HepG2 (cell line): ENCODE data around the gene IGF2BP3. TPM values are rescaled to one million over a fixed set of nuclear protein-coding genes. Genes with fewer than 3 reads are reported as not detected.

Experiments used
- ATAC-seq: fragments of 200-7000 bp; cut with Tn5 transposase; 3 replicates; pipeline ENCODE4 v1.9.1; 2020; ENCODE audit warnings: mild to moderate bottlenecking, moderate library complexity
- BruUV-seq: library from RNA; stranded (reverse); fragments of 400-500 nt; replicated peaks from 2 replicates; lab custom pipeline; 2021; lab: Mats Ljungman, UMichigan
- CTCF ChIA-PET: fragments of 300-600 bp; formaldehyde crosslinking; extraction: SDS; loops from one replicate; lab custom pipeline; 2021; ENCODE audit warnings: low total read pairs, inconsistent platforms, low intra/inter-chr PET ratio; lab: Yijun Ruan, JAX
- POLR2A ChIA-PET: fragments of 350-600 bp; sonication (Branson Sonifier 250); formaldehyde crosslinking; loops from one replicate; lab custom pipeline; 2020; ENCODE audit warnings: antibody characterized with exemption, inconsistent platforms; lab: Yijun Ruan, JAX
- DNase-seq: peaks from one replicate; pipeline ENCODE4 v3.0.0-alpha.2; 2015; ENCODE audit warnings: low spot score
- FAIRE-seq: peaks from 3 replicates; lab custom pipeline; 2011; peaks lifted over from hg19 to GRCh38; lab: Jason Lieb, UNC
- H2AFZ ChIP-seq: one replicate; pipeline ENCODE4 v1.6.1; 2011; ENCODE audit warnings: low read length, inconsistent platforms
- H3K27ac ChIP-seq: fragments of 300-600 bp; 3 replicates; pipeline ENCODE4 v1.8.0; 2011; ENCODE audit warnings: mixed run types, mild to moderate bottlenecking, mixed read lengths, low read length, inconsistent platforms; ENCODE audit not compliant: insufficient read depth; ENCODE audit errors: extremely low read length
- H3K27me3 ChIP-seq, 2 experiments: fragments of 200-600 bp in 1 of 2; 2 replicates in 1 of 2; 3 replicates in 1 of 2; pipeline versions ENCODE4 v1.6.0 to v1.8.0; 2011; ENCODE audit warnings: low read length in 2 of 2, mild to moderate bottlenecking in 2 of 2, moderate library complexity in 2 of 2, inconsistent platforms in 1 of 2; ENCODE audit not compliant: insufficient read depth in 2 of 2, control insufficient read depth in 1 of 2
- H3K36me3 ChIP-seq, 2 experiments: fragments of 200-600 bp in 1 of 2; replicated peaks in 1 of 2; 2 replicates in 1 of 2; 3 replicates in 1 of 2; pipeline versions ENCODE4 v1.5.1 to v1.8.0; 2011; ENCODE audit warnings: low read length in 2 of 2, inconsistent platforms in 1 of 2; ENCODE audit not compliant: insufficient read depth in 2 of 2, control insufficient read depth in 1 of 2
- H3K4me1 ChIP-seq: 2 replicates; pipeline ENCODE4 v1.5.1; 2012; ENCODE audit warnings: low read length, inconsistent platforms; ENCODE audit not compliant: insufficient read depth
- H3K4me2 ChIP-seq: 2 replicates; pipeline ENCODE4 v1.6.0; 2011; ENCODE audit warnings: low read depth, low read length, inconsistent platforms
- H3K4me3 ChIP-seq, 3 experiments: fragments of 200-600 bp in 1 of 3; sonication (generic), shearing (Covaris generic) in 1 of 3; replicated peaks in 1 of 3; 2 replicates each; pipeline ENCODE4 v1.5.1; 2011 to 2016; ENCODE audit warnings: low read length in 3 of 3, inconsistent platforms in 2 of 3, low read depth in 2 of 3, mild to moderate bottlenecking in 2 of 3, control low read depth in 1 of 3, mixed read lengths in 1 of 3; ENCODE audit not compliant: insufficient read depth in 1 of 3
- H3K79me2 ChIP-seq: one replicate; pipeline ENCODE4 v1.6.1; 2011; ENCODE audit warnings: low read length, inconsistent platforms; ENCODE audit not compliant: insufficient read depth
- H3K9ac ChIP-seq: 2 replicates; pipeline ENCODE4 v1.6.0; 2011; ENCODE audit warnings: mild to moderate bottlenecking, low read depth, low read length, inconsistent platforms; ENCODE audit not compliant: insufficient read depth
- H3K9me3 ChIP-seq: 2 replicates; pipeline ENCODE4 v1.5.1; 2012; ENCODE audit warnings: mild to moderate bottlenecking, low read length
- H4K20me1 ChIP-seq: 2 replicates; pipeline ENCODE4 v1.6.0; 2011; ENCODE audit warnings: inconsistent platforms, mild to moderate bottlenecking, low read length, moderate library complexity; ENCODE audit not compliant: insufficient read depth
- FOXA1 ChIP-seq, 2 experiments: fragments of 450-650 bp in 1 of 2; sonication (generic) in 1 of 2; formaldehyde crosslinking in 1 of 2; IDR thresholded peaks; 2 replicates each; pipeline versions ENCODE4 v1.4.0 to v1.6.1; 2016 to 2020; ENCODE audit warnings: missing genetic modification reagents in 1 of 2
- HOXA7 ChIP-seq: sonication (generic); formaldehyde crosslinking; IDR thresholded peaks from 2 replicates; pipeline ENCODE4 v1.8.1; 2022; ENCODE audit warnings: mild to moderate bottlenecking, missing genetic modification reagents, moderate library complexity
- KDM2A ChIP-seq: sonication (generic); formaldehyde crosslinking; IDR thresholded peaks from 2 replicates; pipeline ENCODE4 v1.4.0; 2020; ENCODE audit warnings: low read depth, missing genetic modification reagents, borderline replicate concordance
- NFKB2 ChIP-seq: sonication (generic); formaldehyde crosslinking; IDR thresholded peaks from 2 replicates; pipeline ENCODE4 v1.4.0; 2020; ENCODE audit warnings: missing genetic modification reagents, borderline replicate concordance
- PAX8 ChIP-seq: sonication (generic); formaldehyde crosslinking; IDR thresholded peaks from 2 replicates; pipeline ENCODE4 v1.8.0; 2022; ENCODE audit warnings: mild to moderate bottlenecking, missing genetic modification reagents, borderline replicate concordance
- SOX13 ChIP-seq, 3 experiments: fragments of 450-650 bp in 1 of 3; sonication (generic) in 1 of 3; formaldehyde crosslinking in 1 of 3; IDR thresholded peaks in 2 of 3; conservative IDR thresholded peaks in 1 of 3; 2 replicates each; pipeline versions ENCODE4 v1.5.0 to v1.6.1; 2016 to 2020; ENCODE audit warnings: antibody characterized with exemption in 1 of 3, mild to moderate bottlenecking in 1 of 3, missing compliant biosample characterization in 1 of 3, missing genetic modification reagents in 1 of 3, moderate library complexity in 1 of 3
- SP140L ChIP-seq: sonication (generic); formaldehyde crosslinking; IDR thresholded peaks from 2 replicates; pipeline ENCODE4 v1.4.0; 2020; ENCODE audit warnings: missing genetic modification reagents, borderline replicate concordance
- STAT6 ChIP-seq: sonication (generic); formaldehyde crosslinking; IDR thresholded peaks from 2 replicates; pipeline ENCODE4 v1.4.0; 2020; ENCODE audit warnings: missing genetic modification reagents, mild to moderate bottlenecking, borderline replicate concordance
- TFAP4 ChIP-seq: sonication (generic); IDR thresholded peaks from 2 replicates; pipeline ENCODE4 v1.6.1; 2016; ENCODE audit warnings: low read depth, borderline replicate concordance
- TMF1 ChIP-seq: sonication (generic); formaldehyde crosslinking; IDR thresholded peaks from 2 replicates; pipeline ENCODE4 v1.8.1; 2022; ENCODE audit warnings: low read depth, missing genetic modification reagents
- TP53 ChIP-seq: sonication (generic); formaldehyde crosslinking; conservative IDR thresholded peaks from 2 replicates; pipeline ENCODE4 v1.4.0; 2020; ENCODE audit warnings: missing genetic modification reagents
- ZBTB42 ChIP-seq: sonication (generic); formaldehyde crosslinking; IDR thresholded peaks from 2 replicates; pipeline ENCODE4 v1.5.0; 2020; ENCODE audit warnings: mild to moderate bottlenecking, missing genetic modification reagents
- ZNF124 ChIP-seq: sonication (generic); formaldehyde crosslinking; IDR thresholded peaks from 2 replicates; pipeline ENCODE4 v1.4.0; 2020; ENCODE audit warnings: missing genetic modification reagents
- ZNF441 ChIP-seq: sonication (generic); formaldehyde crosslinking; IDR thresholded peaks from 2 replicates; pipeline ENCODE4 v1.7.0; 2021; ENCODE audit warnings: missing genetic modification reagents, borderline replicate concordance
- ZNF761 ChIP-seq: sonication (generic); formaldehyde crosslinking; conservative IDR thresholded peaks from 2 replicates; pipeline ENCODE4 v1.4.0; 2020; ENCODE audit warnings: mild to moderate bottlenecking, missing genetic modification reagents
- ZZZ3 ChIP-seq: sonication (generic); formaldehyde crosslinking; IDR thresholded peaks from 2 replicates; pipeline ENCODE4 v1.4.0; 2020; ENCODE audit warnings: missing genetic modification reagents, mild to moderate bottlenecking, borderline replicate concordance
- WGBS: methylation state at CpG from one replicate; pipeline ENCODE4 v1.1.6; 2017; ENCODE audit warnings: low lambda C conversion rate; 5-methylcytosine and 5-hydroxymethylcytosine counted together
- in situ Hi-C: cut with HindIII; loops from 2 replicates; pipeline ENCODE4 v1.10.0; 2017; ENCODE audit warnings: low pct_unique_long_range_greater_than_20kb; ENCODE audit not compliant: extremely low pct_ligation_motif_present
- intact Hi-C: fragments of 100-400 bp; cut with micrococcal nuclease; formaldehyde crosslinking; loops from one replicate; pipeline ENCODE4 v1.10.0; 2022; ENCODE audit not compliant: unreplicated experiment
- polyA plus RNA-seq, 8 experiments: library from polyadenylated mRNA; depleted of rRNA in 3 of 8; stranded (reverse) in 7 of 8; unstranded in 1 of 8; fragments of >200 nt; fragmentation: Illumina TruSeq in 4 of 8; extraction: Trizol in 4 of 8; gene quantifications; 2 replicates each; pipeline versions ENCODE4 v1.2.1 to v1.2.3, GENCODE V29; 2011 to 2016; ENCODE audit warnings: low read depth in 4 of 8, missing spikeins in 1 of 8, mixed read lengths in 1 of 8; ENCODE audit not compliant: insufficient read depth in 1 of 8
- total RNA-seq, 5 experiments: library from RNA; depleted of rRNA; stranded (reverse); fragments of >200 nt; fragmentation: Illumina TruSeq; extraction: Trizol; gene quantifications; 2 replicates each; pipeline ENCODE4 v1.2.3, GENCODE V29; 2016; ENCODE audit warnings: low read depth in 1 of 5

IGF2BP3 gene
- total and polyA plus RNA-seq, 2 of the 13 experiments (the other 11 are each of a cell fraction or from before 2014, with no cell fraction given): 37.7 to 39.5 TPM

GRCh38 chr7:23472956-23473843 is 2.9 kb upstream of the IGF2BP3 start:
- Histone ChIP-seq H3K4me1 (peaks cover 25% of the 10 kb centered on the region), H3K27me3 (no peaks in the 10 kb centered on the region; a peak in 1 of 5 replicates), H3K27ac (peak overlapping the region; percentile 96), H3K9me3 (no peaks in the 10 kb centered on the region), H3K9ac (peak overlapping the region; percentile 90), H2AFZ (no peak overlapping the region), H4K20me1 (no peaks in the 10 kb centered on the region), H3K4me3 (peak overlapping the region; percentile 86 to 93 (median 91)), H3K79me2 (peaks cover 71% of the 10 kb centered on the region), H3K4me2 (peak overlapping the region; percentile 94), H3K36me3 (no peaks in the 10 kb centered on the region)
- ChIA-PET CTCF (no interaction called here), POLR2A (interaction anchor here (0.6 to 1.8 kb wide), 10 partner anchors 10 to 179 kb away, joined by 3 to 19 read pairs (median 4); partner anchors contain the start of genes MALSU1 and TRA2A)
- ATAC-seq: 0 out of 3 replicates have a peak, but pooled peaks have one; percentile 0
- DNase-seq: peak; percentile 32
- FAIRE-seq: peak; percentile 23
- in situ Hi-C loops (no loop called here), intact Hi-C loops (loop anchor here (5.0 to 10.0 kb wide), 2 partner anchors 288 to 461 kb away; partner anchors contain the start of genes HYCC1 and NUP42)
- TSS peak; percentile 26 for BruUV-seq
- WGBS: 0% methylated on average over 6 of the region's 16 CpGs
- TF ChIP-seq ZNF441 (0 out of 2 replicates have a peak, but pooled peaks have one; percentile 6), STAT6 (CRISPR knock-in tag) (no peak), ZZZ3 (no peak), SOX13 (IDR thresholded peaks at IDR 0.05) (no peak), SOX13 (CRISPR knock-in tag; conservative IDR thresholded peaks at IDR 0.05 in 1 of 2, IDR thresholded peaks at IDR 0.05 in 1 of 2) (0 out of 4 replicates have a peak, but pooled peaks of 1 of the 2 experiments have one; percentile 15), TMF1 (CRISPR knock-in tag) (peak; percentile 1; the same call in 1 of the 2 replicates), ZNF761 (0 out of 2 replicates have a peak, but pooled peaks have one; percentile 13), FOXA1 (IDR thresholded peaks at IDR 0.05) (no peak), FOXA1 (CRISPR knock-in tag; IDR thresholded peaks at IDR 0.05) (peak; percentile 33), PAX8 (CRISPR knock-in tag) (peak; percentile 6; the same call in 1 of the 2 replicates), NFKB2 (CRISPR knock-in tag) (no peak), ZNF124 (CRISPR knock-in tag) (0 out of 2 replicates have a peak, but pooled peaks have one; percentile 8), TP53 (CRISPR knock-in tag) (no peak), KDM2A (CRISPR knock-in tag) (no peak), HOXA7 (CRISPR knock-in tag) (no peak; the same call in 1 of the 2 replicates), ZBTB42 (CRISPR knock-in tag) (no peak), TFAP4 (peak; percentile 55; the same call in 1 of the 2 replicates), SP140L (CRISPR knock-in tag) (no peak)
